Subcutaneous adipose tissue (tissue), 4 donors: Measurements from ENCODE around the gene ZYG11B. TPM values are rescaled to one million over a fixed set of nuclear protein-coding genes. Genes with fewer than 3 reads are reported as not detected.

Experiments used
- total RNA-seq, 4 donors: library from RNA; depleted of rRNA; stranded (reverse); fragments of >200 nt; gene quantifications; one replicate each; pipeline ENCODE4 v1.1.0, GENCODE V29; 2016
- TF ChIP-seq, protein P1 (sequence below): fragments of 450-650 bp; IDR thresholded peaks from one replicate; pipeline ENCODE4 v1.5.1; 2016; ENCODE audit warnings: low read depth, mild to moderate bottlenecking, control low read depth, antibody characterized with exemption, moderate library complexity

ZYG11B gene
- total RNA-seq, 4 donors from 2014 or later: 42.3 to 54.9 (median 49.0) TPM

- TF ChIP-seq, protein P1, sequence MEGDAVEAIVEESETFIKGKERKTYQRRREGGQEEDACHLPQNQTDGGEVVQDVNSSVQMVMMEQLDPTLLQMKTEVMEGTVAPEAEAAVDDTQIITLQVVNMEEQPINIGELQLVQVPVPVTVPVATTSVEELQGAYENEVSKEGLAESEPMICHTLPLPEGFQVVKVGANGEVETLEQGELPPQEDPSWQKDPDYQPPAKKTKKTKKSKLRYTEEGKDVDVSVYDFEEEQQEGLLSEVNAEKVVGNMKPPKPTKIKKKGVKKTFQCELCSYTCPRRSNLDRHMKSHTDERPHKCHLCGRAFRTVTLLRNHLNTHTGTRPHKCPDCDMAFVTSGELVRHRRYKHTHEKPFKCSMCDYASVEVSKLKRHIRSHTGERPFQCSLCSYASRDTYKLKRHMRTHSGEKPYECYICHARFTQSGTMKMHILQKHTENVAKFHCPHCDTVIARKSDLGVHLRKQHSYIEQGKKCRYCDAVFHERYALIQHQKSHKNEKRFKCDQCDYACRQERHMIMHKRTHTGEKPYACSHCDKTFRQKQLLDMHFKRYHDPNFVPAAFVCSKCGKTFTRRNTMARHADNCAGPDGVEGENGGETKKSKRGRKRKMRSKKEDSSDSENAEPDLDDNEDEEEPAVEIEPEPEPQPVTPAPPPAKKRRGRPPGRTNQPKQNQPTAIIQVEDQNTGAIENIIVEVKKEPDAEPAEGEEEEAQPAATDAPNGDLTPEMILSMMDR: no peak
Measured at GRCh38 chr1:52842643-52843310, 116.5 kb downstream of the ZYG11B start, which contains the start of gene ZYG11A. ZYG11A (plus strand) TSS chr1:52842760; CDS start chr1:52842884, 124 bp downstream.

DNA sequence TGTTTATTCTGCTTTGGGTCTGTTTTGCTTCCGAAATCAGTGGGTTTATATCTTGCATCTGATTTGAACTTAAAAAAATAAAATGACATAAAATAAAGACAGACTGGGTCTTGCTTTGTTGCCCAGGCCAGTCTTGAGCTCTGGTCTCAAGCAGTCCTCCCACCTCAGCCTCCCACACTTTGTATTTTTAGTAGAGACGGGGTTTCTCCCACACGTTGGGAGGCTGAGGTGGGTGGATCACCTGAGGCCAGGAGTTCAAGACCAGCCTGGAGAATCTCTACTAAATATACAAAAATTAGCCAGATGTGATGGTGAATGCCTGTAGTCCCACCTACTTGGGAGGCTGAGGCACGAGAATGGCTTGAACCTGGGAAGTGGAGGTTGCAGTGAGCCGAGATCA, 122.2 kb downstream of the ZYG11B start:
- TF ChIP-seq, protein P1: no peak

DNA sequence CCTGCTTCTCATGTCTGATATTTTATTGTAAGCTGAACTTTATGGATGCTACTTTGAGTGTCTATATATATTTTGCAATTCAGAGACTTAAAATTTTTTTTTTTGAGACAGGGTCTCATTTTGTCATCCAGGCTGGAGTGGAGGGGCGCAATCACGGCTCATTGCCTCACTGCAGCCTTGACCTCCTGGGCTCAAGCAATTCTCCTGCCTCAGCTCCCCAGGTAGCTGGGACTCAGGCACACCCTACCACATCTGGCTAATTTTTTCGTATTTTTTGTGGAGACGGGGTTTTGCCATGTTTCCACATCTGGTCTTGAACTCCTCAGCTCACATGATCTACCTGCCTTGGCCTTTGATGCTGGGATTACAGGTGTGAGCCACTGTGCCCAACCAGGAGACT, 124.7 kb downstream of the ZYG11B start:
- TF ChIP-seq, protein P1: no peak

DNA sequence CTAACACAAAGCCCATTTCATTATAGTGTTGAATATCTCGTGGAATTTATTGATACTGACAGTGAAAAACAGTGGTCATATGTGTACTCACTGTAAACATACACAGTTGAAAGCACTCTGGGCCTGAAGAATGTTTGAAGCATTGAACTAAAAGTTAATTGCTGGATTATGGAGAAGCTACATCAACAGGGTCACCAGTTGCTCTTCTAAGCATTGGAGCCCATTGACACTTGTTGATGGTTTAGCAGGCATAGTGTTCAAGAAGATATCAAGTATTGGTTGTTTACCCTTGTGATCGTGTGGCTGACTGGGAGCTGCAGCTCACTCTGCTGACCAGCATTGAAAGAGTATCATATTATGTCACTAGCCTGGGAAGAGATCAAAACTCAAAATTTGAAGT, 126.6 kb downstream of the ZYG11B start:
- TF ChIP-seq, protein P1: no peak

- TF ChIP-seq, protein P1: no peak
Measured at GRCh38 chr1:52855584-52855983, 129.3 kb downstream of the ZYG11B start.

- TF ChIP-seq, protein P1: no peak
Measured at GRCh38 chr1:52856026-52856425, 129.8 kb downstream of the ZYG11B start.

GRCh38 chr1:52857443-52857842, 131.2 kb downstream of the ZYG11B start:
- TF ChIP-seq, protein P1: no peak
